Measurements from ENCODE around the gene UBN2.
A peak's percentile ranks its signal among the peaks of the same experiment; 100 is the strongest.

- TF ChIP-seq CTCF (IDR thresholded peaks at IDR 0.05) (no peak), POLR2A (IDR thresholded peaks at IDR 0.05) (peak in 1 of 2 donors; percentile 83)
Measured at GRCh38 chr7:139341058-139341775, 110.2 kb downstream of the UBN2 start, which contains the start of gene FMC1.

Data from vagina (tissue), 2 donors.